ENCODE measurements around the gene SACS. TPM values are rescaled to one million over a fixed set of nuclear protein-coding genes. Genes with fewer than 3 reads are reported as not detected.

The SACS gene
- total RNA-seq, 1 experiment from 2014 or later, result 53.0 TPM

GRCh38 chr13:23344931-23345595, 88.4 kb downstream of the SACS start:
- Histone ChIP-seq H2BK120ac (ENCODE audit: low read depth, low read length, poor library complexity, severe bottlenecking) (no peak overlapping the region), H3K18ac (ENCODE audit: insufficient read length, low read depth, low read length) (no peak overlapping the region), H4K5ac (ENCODE audit: insufficient read length, low read depth, low read length) (no peak overlapping the region), H3T11ph (ENCODE audit: low read length) (no peak overlapping the region), H2BK15ac (ENCODE audit: low read depth, low read length) (no peak overlapping the region), H4K91ac (ENCODE audit: insufficient read length, low read depth, low read length) (no peak overlapping the region), H3K79me2 (ENCODE audit: insufficient read depth, low read length) (no peaks in the 10 kb centered on the region), H3K27me3 (ENCODE audit: insufficient read depth, low read length) (no peaks in the 10 kb centered on the region), H3K4ac (ENCODE audit: low read depth, low read length) (no peak overlapping the region), H3K9ac (ENCODE audit: extremely low read depth, insufficient read length, low read length) (no peak overlapping the region), H3K79me1 (ENCODE audit: insufficient read depth, low read depth, low read length, poor library complexity, severe bottlenecking) (peaks cover 5% of the 10 kb centered on the region), H3K23ac (ENCODE audit: insufficient read length, low read depth, low read length) (no peak overlapping the region), H2AK5ac (ENCODE audit: insufficient read length, low read length) (no peak overlapping the region), H3K14ac (ENCODE audit: insufficient read depth, low read length) (no peak overlapping the region), H4K8ac (replicated peaks; ENCODE audit: insufficient read length, low read depth, low read length) (no peak overlapping the region), H2BK20ac (ENCODE audit: low read depth, low read length, poor library complexity, severe bottlenecking) (no peak overlapping the region), H3K4me2 (ENCODE audit: insufficient read depth, insufficient read length, low read length) (no peak overlapping the region), H3K4me1 (ENCODE audit: insufficient read depth, low read length) (no peaks in the 10 kb centered on the region), H2BK12ac (ENCODE audit: insufficient read length, low read depth, low read length) (no peak overlapping the region), H3K27ac (ENCODE audit: insufficient read length, low read depth, low read length) (no peak overlapping the region), H4K20me1 (ENCODE audit: control insufficient read depth, insufficient read depth, insufficient read length) (no peaks in the 10 kb centered on the region), H3K9me3 (ENCODE audit: control insufficient read depth, low read depth, low read length) (peaks cover 15% of the 10 kb centered on the region), H3K56ac (ENCODE audit: insufficient read length, low read depth, low read length) (no peak overlapping the region), H2AFZ (ENCODE audit: low read length) (no peak overlapping the region), H2BK5ac (ENCODE audit: insufficient read length, low read length) (no peak overlapping the region), H3K23me2 (ENCODE audit: insufficient read length, low read depth, low read length, poor library complexity, severe bottlenecking) (no peaks in the 10 kb centered on the region)
- Mint-ChIP-seq H3K36me3 (ENCODE audit: insufficient read depth in 1 of 3, low read depth in 3 of 3) (peaks cover 67 to 75% (median 75%) of the 10 kb centered on the region in 3 experiments), H3K9me3 (peaks cover 15 to 17% of the 10 kb centered on the region in 2 experiments; a peak in 4 of 5 replicates), H3K27ac (no peak overlapping the region), H3K4me3 (no peak overlapping the region), H3K4me1 (no peaks in the 10 kb centered on the region; a peak in 1 of 4 replicates), H3K27me3 (ENCODE audit: low read depth) (no peaks in the 10 kb centered on the region; the same call in 1 of the 2 replicates)
- WGBS (ENCODE audit: extremely low coverage, insufficient read length, low lambda C conversion rate), result no CpG with 5 or more reads among the region's 4 CpGs
- TF ChIP-seq CTCF (conservative IDR thresholded peaks at IDR 0.05), result no peak
- DNase-seq, result no peak
